22Rv1 (cell line): ENCODE results near the gene SNX24.

ENCODE experiments used
- H3K27ac ChIP-seq: fragments of 450-650 bp; 2 replicates; pipeline ENCODE4 v1.5.1; 2017
- CTCF ChIP-seq: fragments of 450-650 bp; IDR thresholded peaks from 2 replicates; pipeline ENCODE4 v1.5.1; 2017; ENCODE audit warnings: mild to moderate bottlenecking
- ZFX ChIP-seq: fragments of 450-650 bp; IDR thresholded peaks from 2 replicates; pipeline ENCODE4 v1.6.1; 2017; ENCODE audit warnings: antibody characterized with exemption, borderline replicate concordance

The SNX24 gene

DNA sequence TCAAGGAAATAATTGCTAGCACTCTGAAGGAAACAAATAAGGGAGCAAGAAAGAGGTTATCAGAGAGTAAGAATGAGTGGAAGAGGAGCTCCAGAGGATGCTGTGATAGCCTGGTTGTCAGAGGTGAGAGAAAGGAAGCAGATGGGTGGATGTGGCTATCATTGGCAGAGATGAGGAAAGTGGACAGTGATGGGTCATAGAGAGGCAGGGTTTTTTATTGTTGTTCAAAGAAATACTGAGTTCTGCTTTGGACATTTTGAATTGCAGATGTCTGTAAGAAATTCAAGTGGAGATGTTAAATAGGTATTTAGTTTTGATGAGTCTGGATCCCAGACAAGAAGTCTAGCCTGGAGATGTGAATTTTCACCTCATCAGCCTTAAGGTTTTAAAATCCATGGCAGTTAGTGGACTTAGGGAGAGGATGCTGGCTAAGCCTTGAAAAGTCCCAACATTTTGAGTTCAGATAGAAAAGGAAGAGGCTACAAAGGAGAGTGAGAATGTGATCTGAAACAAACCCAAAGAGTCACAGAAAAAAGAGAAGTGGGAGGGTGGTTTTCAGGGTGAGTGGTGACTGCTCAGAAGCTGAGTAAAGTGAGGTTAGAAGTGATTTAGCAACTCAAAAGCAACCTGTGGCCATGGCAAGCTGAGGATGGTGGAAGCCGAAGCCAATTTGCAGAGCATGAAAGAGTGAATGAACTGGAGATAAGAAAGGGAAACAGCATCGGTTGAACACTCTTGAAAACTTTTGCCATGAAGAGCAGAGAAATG is 140.7 kb downstream of the SNX24 start:
- TF ChIP-seq CTCF (no peak), ZFX (no peak)
- H3K27ac ChIP-seq: no peak overlapping the region

DNA sequence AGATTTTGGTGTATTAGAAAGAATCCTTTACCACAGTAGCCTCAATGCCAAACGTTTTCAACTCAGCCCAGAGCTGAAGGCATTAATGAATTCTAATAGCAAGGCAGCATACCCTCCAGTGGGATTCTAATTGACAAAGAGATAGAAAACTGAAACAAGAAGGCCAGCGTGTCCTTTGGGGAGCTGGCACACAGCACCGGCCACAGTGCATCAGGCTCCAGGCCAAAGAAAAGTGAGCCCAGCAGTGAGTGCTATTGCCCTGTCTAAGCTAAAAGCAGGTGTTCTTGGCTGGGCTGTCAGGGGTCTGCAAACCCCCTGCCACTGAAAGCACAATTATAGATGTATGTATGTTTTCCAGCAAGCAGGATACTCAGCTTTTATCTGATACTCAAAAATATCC is 150.7 kb downstream of the SNX24 start:
- no peak overlapping the region for H3K27ac ChIP-seq
- TF ChIP-seq ZFX (no peak), CTCF (no peak)

DNA sequence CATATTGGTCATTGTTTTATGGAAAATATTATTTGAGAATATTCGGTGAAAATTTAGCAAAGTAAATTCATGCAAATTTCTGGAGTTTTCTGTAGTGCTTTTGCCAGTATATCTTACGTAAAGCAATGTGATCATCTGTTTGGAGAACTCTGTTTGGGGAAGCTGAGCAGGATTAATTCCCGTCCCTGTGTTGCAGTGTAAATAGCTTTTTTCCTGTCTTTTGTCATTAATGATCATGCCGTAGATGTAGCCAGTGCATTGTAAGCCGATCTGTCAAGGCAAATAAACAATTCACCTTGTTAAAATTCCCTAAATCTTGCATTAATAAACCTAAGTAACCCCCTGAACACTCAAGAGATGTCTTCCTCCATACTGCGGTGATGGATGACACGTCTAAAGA is 151.9 kb downstream of the SNX24 start:
- H3K27ac ChIP-seq: no peak overlapping the region
- no peak for TF ChIP-seq ZFX
- TF ChIP-seq CTCF: no peak

- no peak overlapping the region for H3K27ac ChIP-seq
- peak; percentile 84 for TF ChIP-seq CTCF
- TF ChIP-seq ZFX: no peak
Measured at GRCh38 chr5:122999947-123000563, 154.6 kb downstream of the SNX24 start.

DNA sequence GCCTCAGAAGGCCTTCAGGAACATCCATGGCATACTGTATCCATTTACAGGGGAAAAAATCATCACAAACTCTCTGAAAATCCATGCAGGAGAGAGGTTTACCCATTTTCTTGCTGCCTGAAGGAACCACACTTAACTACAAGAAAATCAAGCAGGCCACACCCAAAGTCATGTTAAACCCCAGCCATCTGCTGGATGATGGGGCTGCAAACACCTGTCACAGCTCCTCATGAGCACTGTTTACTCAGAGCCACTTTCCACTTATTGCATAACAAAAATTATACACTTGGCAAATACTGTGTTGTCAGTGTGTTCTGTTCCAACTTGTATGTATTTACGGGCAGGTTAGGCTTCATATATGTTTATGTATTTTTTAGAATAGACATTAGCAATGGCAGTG is 155.3 kb downstream of the SNX24 start:
- TF ChIP-seq ZFX: no peak
- no peak for TF ChIP-seq CTCF

GRCh38 chr5:123001808-123002207 is 156.4 kb downstream of the SNX24 start:
- H3K27ac ChIP-seq: no peak overlapping the region
- TF ChIP-seq CTCF: no peak
- TF ChIP-seq ZFX: no peak

More for the DNA sequence above, 155.3 kb downstream of the SNX24 start:
- H3K27ac ChIP-seq: no peak overlapping the region

GRCh38 chr5:123007182-123007581 is 161.8 kb downstream of the SNX24 start:
- TF ChIP-seq ZFX (no peak), CTCF (no peak)
- no peak overlapping the region for H3K27ac ChIP-seq
